Measurements from ENCODE around the gene TAF4. TPM values are rescaled to one million over a fixed set of nuclear protein-coding genes. Genes with fewer than 3 reads are reported as not detected.

Gene TAF4
- total and polyA plus RNA-seq, 2 donors (not counting 3 experiments of a cell fraction or from before 2014, with no cell fraction given), result 6.1 to 19.5 TPM

GRCh38 chr20:61951695-61952533, 113.8 kb downstream of the TAF4 start:
- H3K36me3 ChIP-seq (ENCODE audit: control insufficient read depth in 2 of 2, extremely low read depth in 1 of 2, insufficient read depth in 2 of 2, low read length in 2 of 2), result no peaks in the 10 kb centered on the region
- H4K20me1 ChIP-seq (replicated peaks; ENCODE audit: control insufficient read depth, extremely low read depth, insufficient read depth, low read length), result no peaks in the 10 kb centered on the region
- ChIA-PET CTCF (no interaction called here), POLR2A (no interaction called here)
- DNase-seq (ENCODE audit: low read depth, low spot score), result peak; percentile 12
- FAIRE-seq, result no peak
- no peak overlapping the region for H3K4me3 ChIP-seq (replicated peaks in 1 of 3; ENCODE audit: insufficient read depth in 1 of 3, low read depth in 1 of 3, low read length in 3 of 3)
- H3K9me1 ChIP-seq (replicated peaks; ENCODE audit: control insufficient read depth, extremely low read depth, insufficient read depth, low read length), result no peaks in the 10 kb centered on the region
- dilution Hi-C loops (cut with MboI; ENCODE audit: extremely low pct_ligation_motif_present, low sequenced_read_pairs) (no loop called here), intact Hi-C loops (cut with micrococcal nuclease) (no loop called here)
- H3K27me3 ChIP-seq (ENCODE audit: control insufficient read depth in 2 of 2, insufficient read depth in 2 of 2, low read length in 2 of 2), result no peaks in the 10 kb centered on the region
- no peak for TF ChIP-seq FOS (IDR thresholded peaks at IDR 0.05; ENCODE audit: borderline replicate concordance, insufficient read depth, low read length)
- TF ChIP-seq, protein P1, sequence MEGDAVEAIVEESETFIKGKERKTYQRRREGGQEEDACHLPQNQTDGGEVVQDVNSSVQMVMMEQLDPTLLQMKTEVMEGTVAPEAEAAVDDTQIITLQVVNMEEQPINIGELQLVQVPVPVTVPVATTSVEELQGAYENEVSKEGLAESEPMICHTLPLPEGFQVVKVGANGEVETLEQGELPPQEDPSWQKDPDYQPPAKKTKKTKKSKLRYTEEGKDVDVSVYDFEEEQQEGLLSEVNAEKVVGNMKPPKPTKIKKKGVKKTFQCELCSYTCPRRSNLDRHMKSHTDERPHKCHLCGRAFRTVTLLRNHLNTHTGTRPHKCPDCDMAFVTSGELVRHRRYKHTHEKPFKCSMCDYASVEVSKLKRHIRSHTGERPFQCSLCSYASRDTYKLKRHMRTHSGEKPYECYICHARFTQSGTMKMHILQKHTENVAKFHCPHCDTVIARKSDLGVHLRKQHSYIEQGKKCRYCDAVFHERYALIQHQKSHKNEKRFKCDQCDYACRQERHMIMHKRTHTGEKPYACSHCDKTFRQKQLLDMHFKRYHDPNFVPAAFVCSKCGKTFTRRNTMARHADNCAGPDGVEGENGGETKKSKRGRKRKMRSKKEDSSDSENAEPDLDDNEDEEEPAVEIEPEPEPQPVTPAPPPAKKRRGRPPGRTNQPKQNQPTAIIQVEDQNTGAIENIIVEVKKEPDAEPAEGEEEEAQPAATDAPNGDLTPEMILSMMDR (IDR thresholded peaks at IDR 0.05; ENCODE audit: extremely low read depth in 1 of 2, insufficient read depth in 1 of 2, low read depth in 1 of 2, low read length in 2 of 2), result no peak
- TF ChIP-seq, protein P2, sequence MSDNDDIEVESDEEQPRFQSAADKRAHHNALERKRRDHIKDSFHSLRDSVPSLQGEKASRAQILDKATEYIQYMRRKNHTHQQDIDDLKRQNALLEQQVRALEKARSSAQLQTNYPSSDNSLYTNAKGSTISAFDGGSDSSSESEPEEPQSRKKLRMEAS (IDR thresholded peaks at IDR 0.05; ENCODE audit: insufficient read depth, insufficient read length), result no peak
- no peak for TF ChIP-seq MYC (IDR thresholded peaks at IDR 0.05; ENCODE audit: low read depth, low read length)
- TF ChIP-seq GATA2 (IDR thresholded peaks at IDR 0.05; ENCODE audit: insufficient read depth, insufficient read length, low read depth, low read length), result no peak
- no peak for TF ChIP-seq POLR2AphosphoS5 (IDR thresholded peaks at IDR 0.05; ENCODE audit: insufficient read depth, low read depth, low read length)
- TF ChIP-seq JUN (IDR thresholded peaks at IDR 0.05; ENCODE audit: borderline replicate concordance, insufficient read depth, insufficient read length, low read depth), result no peak
- no peak for TF ChIP-seq POLR2A (IDR thresholded peaks at IDR 0.05; ENCODE audit: low read depth, low read length)
- no peak for TF ChIP-seq EZH2 (IDR thresholded peaks at IDR 0.05; ENCODE audit: borderline replicate concordance, low read depth, low read length, severe bottlenecking)
- no TSS peak for BruUV-seq (replicated peaks)
- no peaks in the 10 kb centered on the region for H3K4me1 ChIP-seq (ENCODE audit: control insufficient read depth, extremely low read depth, insufficient read depth, low read length)
- no peaks in the 10 kb centered on the region for H3K79me2 ChIP-seq (ENCODE audit: control insufficient read depth, insufficient read depth, low read length)
- H3K27ac ChIP-seq (ENCODE audit: insufficient read depth, low read depth, low read length), result no peak overlapping the region
- H2AFZ ChIP-seq (ENCODE audit: low read depth, low read length), result no peak overlapping the region
- H3K9me3 ChIP-seq (replicated peaks; ENCODE audit: control insufficient read depth, insufficient read depth, low read length), result no peaks in the 10 kb centered on the region
- no peak overlapping the region for H3K4me2 ChIP-seq (ENCODE audit: insufficient read depth, low read length)
- no peak overlapping the region for H3K9ac ChIP-seq (replicated peaks; ENCODE audit: extremely low read depth, insufficient read depth, low read length)

All from endothelial cell of umbilical vein (primary cell).